HUES64 (cell line): Measurements from ENCODE around the gene FXR2.
A peak's percentile ranks its signal among the peaks of the same experiment; 100 is the strongest.

Experiments used
- H3K27ac ChIP-seq: 2 replicates; pipeline ENCODE4 v1.7.0; 2013; ENCODE audit warnings: low read depth, low read length, inconsistent platforms
- H3K27me3 ChIP-seq: 2 replicates; pipeline ENCODE4 v1.6.1; 2013; ENCODE audit warnings: mild to moderate bottlenecking, low read length; ENCODE audit not compliant: insufficient read depth
- H3K36me3 ChIP-seq: 2 replicates; pipeline ENCODE4 v1.6.1; 2013; ENCODE audit warnings: mild to moderate bottlenecking, low read length; ENCODE audit not compliant: insufficient read depth
- H3K4me1 ChIP-seq: 2 replicates; pipeline ENCODE4 v1.6.1; 2013; ENCODE audit warnings: mild to moderate bottlenecking, low read length, moderate library complexity; ENCODE audit not compliant: insufficient read depth
- H3K4me3 ChIP-seq: 2 replicates; pipeline ENCODE4 v1.5.1; 2013; ENCODE audit warnings: mild to moderate bottlenecking, low read length, moderate library complexity
- H3K9ac ChIP-seq: 2 replicates; pipeline ENCODE4 v1.6.1; 2013; ENCODE audit warnings: mild to moderate bottlenecking, low read depth, low read length
- H3K9me3 ChIP-seq: 2 replicates; pipeline ENCODE4 v1.6.1; 2013; ENCODE audit warnings: low read depth, low read length; ENCODE audit not compliant: insufficient read depth
- WGBS: fragments of 150-250, 120-280 bp; methylation state at CpG from one replicate; pipeline ENCODE4 v1.1.7; 2013; ENCODE audit warnings: missing lambda C conversion rate; 5-methylcytosine and 5-hydroxymethylcytosine counted together

The FXR2 gene

GRCh38 chr17:7576432-7576937 lies 38.2 kb downstream of the FXR2 start:
- no peaks in the 10 kb centered on the region for H3K27me3 ChIP-seq
- H3K9ac ChIP-seq = 0 out of 2 replicates have a peak overlapping the region, but pooled peaks have one; percentile 3
- H3K27ac ChIP-seq = no peak overlapping the region
- H3K4me1 ChIP-seq = peaks cover 16% of the 10 kb centered on the region
- no peaks in the 10 kb centered on the region for H3K9me3 ChIP-seq
- 96% methylated on average over 14 of the region's 14 CpGs for WGBS
- H3K4me3 ChIP-seq = no peak overlapping the region
- H3K36me3 ChIP-seq = peaks cover 54% of the 10 kb centered on the region

GRCh38 chr17:7575959-7576358 lies 38.7 kb downstream of the FXR2 start:
- Histone ChIP-seq H3K4me3 (no peak overlapping the region), H3K4me1 (peaks cover 20% of the 10 kb centered on the region), H3K9me3 (no peaks in the 10 kb centered on the region), H3K27ac (peak overlapping the region; percentile 99; the same call in 1 of the 2 replicates), H3K9ac (0 out of 2 replicates have a peak overlapping the region, but pooled peaks have one; percentile 3), H3K27me3 (no peaks in the 10 kb centered on the region), H3K36me3 (peaks cover 59% of the 10 kb centered on the region)
- 92% methylated on average over 7 of the region's 7 CpGs for WGBS

GRCh38 chr17:7575481-7575883 lies 39.2 kb downstream of the FXR2 start:
- Histone ChIP-seq H3K9ac (peak overlapping the region; percentile 100; the same call in 1 of the 2 replicates), H3K27ac (peak overlapping the region; percentile 99; the same call in 1 of the 2 replicates), H3K4me1 (peaks cover 20% of the 10 kb centered on the region), H3K4me3 (peak overlapping the region; percentile 97; the same call in 1 of the 2 replicates), H3K36me3 (peaks cover 64% of the 10 kb centered on the region), H3K9me3 (no peaks in the 10 kb centered on the region), H3K27me3 (no peaks in the 10 kb centered on the region)
- WGBS = 94% methylated on average over 1 of the region's 1 CpG

GRCh38 chr17:7574176-7574953 lies 40.3 kb downstream of the FXR2 start:
- Histone ChIP-seq H3K4me1 (peaks cover 20% of the 10 kb centered on the region), H3K27ac (peak overlapping the region; percentile 99), H3K9me3 (no peaks in the 10 kb centered on the region), H3K9ac (peak overlapping the region; percentile 100), H3K36me3 (peaks cover 75% of the 10 kb centered on the region), H3K27me3 (no peaks in the 10 kb centered on the region), H3K4me3 (peak overlapping the region; percentile 97)
- WGBS = 41% methylated on average over 14 of the region's 15 CpGs

GRCh38 chr17:7573324-7574080 lies 41.2 kb downstream of the FXR2 start:
- WGBS = under 1% methylated on average over 71 of the region's 71 CpGs
- peak overlapping the region; percentile 97 for H3K4me3 ChIP-seq
- H3K27ac ChIP-seq = peak overlapping the region; percentile 99
- no peaks in the 10 kb centered on the region for H3K9me3 ChIP-seq
- H3K9ac ChIP-seq = peak overlapping the region; percentile 100
- no peaks in the 10 kb centered on the region for H3K27me3 ChIP-seq
- H3K36me3 ChIP-seq = peaks cover 77% of the 10 kb centered on the region
- H3K4me1 ChIP-seq = peaks cover 20% of the 10 kb centered on the region

GRCh38 chr17:7572588-7573323 lies 41.9 kb downstream of the FXR2 start:
- Histone ChIP-seq H3K27ac (peak overlapping the region; percentile 99), H3K27me3 (no peaks in the 10 kb centered on the region), H3K4me3 (peak overlapping the region; percentile 97), H3K9ac (peak overlapping the region; percentile 100), H3K36me3 (peaks cover 72% of the 10 kb centered on the region), H3K9me3 (no peaks in the 10 kb centered on the region), H3K4me1 (peaks cover 20% of the 10 kb centered on the region)
- WGBS = under 1% methylated on average over 73 of the region's 73 CpGs

- Histone ChIP-seq H3K4me3 (peak overlapping the region; percentile 60), H3K27ac (peak overlapping the region; percentile 67), H3K27me3 (no peaks in the 10 kb centered on the region), H3K36me3 (peaks cover 72% of the 10 kb centered on the region), H3K9me3 (no peaks in the 10 kb centered on the region), H3K9ac (peak overlapping the region; percentile 70), H3K4me1 (peaks cover 20% of the 10 kb centered on the region)
- under 1% methylated on average over 11 of the region's 11 CpGs for WGBS
Measured at GRCh38 chr17:7572338-7572587, 42.4 kb downstream of the FXR2 start.

GRCh38 chr17:7570351-7570750 lies 44.3 kb downstream of the FXR2 start:
- Histone ChIP-seq H3K4me3 (no peak overlapping the region), H3K4me1 (peaks cover 16% of the 10 kb centered on the region), H3K27me3 (no peaks in the 10 kb centered on the region), H3K9ac (no peak overlapping the region), H3K9me3 (no peaks in the 10 kb centered on the region), H3K27ac (no peak overlapping the region), H3K36me3 (peaks cover 72% of the 10 kb centered on the region)
- 95% methylated on average over 10 of the region's 10 CpGs for WGBS

- 97% methylated on average over 5 of the region's 5 CpGs for WGBS
- no peak overlapping the region for H3K9ac ChIP-seq
- H3K36me3 ChIP-seq = peaks cover 72% of the 10 kb centered on the region
Measured at GRCh38 chr17:7569571-7569970, 45.1 kb downstream of the FXR2 start.

GRCh38 chr17:7563115-7563869 lies 51.4 kb downstream of the FXR2 start:
- H3K36me3 ChIP-seq = peaks cover 42% of the 10 kb centered on the region
- no peak overlapping the region; the same call in 1 of the 2 replicates for H3K27ac ChIP-seq
- H3K9me3 ChIP-seq = no peaks in the 10 kb centered on the region
- no peak overlapping the region for H3K9ac ChIP-seq
- no peaks in the 10 kb centered on the region for H3K27me3 ChIP-seq
- H3K4me3 ChIP-seq = peak overlapping the region; percentile 70
- WGBS = 94% methylated on average over 30 of the region's 30 CpGs
- H3K4me1 ChIP-seq = peaks cover 26% of the 10 kb centered on the region

More at GRCh38 chr17:7569571-7569970, 45.1 kb downstream of the FXR2 start:
- H3K9me3 ChIP-seq = no peaks in the 10 kb centered on the region
- H3K27me3 ChIP-seq = no peaks in the 10 kb centered on the region
- H3K4me3 ChIP-seq = no peak overlapping the region
- H3K4me1 ChIP-seq = peaks cover 8% of the 10 kb centered on the region
- no peak overlapping the region for H3K27ac ChIP-seq
